ENCODE data around the gene PPP1R7.

Gene PPP1R7

GRCh38 chr2:241199286-241199685 lies 49.0 kb downstream of the PPP1R7 start:
- no peaks in the 10 kb centered on the region for H3K4me1 ChIP-seq (ENCODE audit: control insufficient read depth, insufficient read depth, low read length)
- no peak overlapping the region for H3K27ac ChIP-seq (ENCODE audit: extremely low read depth, low read depth, low read length)
- ChIA-PET POLR2A (no interaction called here), CTCF (no interaction called here)
- H3K4me3 ChIP-seq (ENCODE audit: low read depth, low read length), result no peak overlapping the region
- H3K9me3 ChIP-seq (ENCODE audit: control insufficient read depth, insufficient read depth, low read depth, low read length), result no peaks in the 10 kb centered on the region
- TF ChIP-seq GLIS1 (tag by site-specific recombination; IDR thresholded peaks at IDR 0.05) (0 out of 2 replicates have a peak, but pooled peaks have one; percentile 8), ZNF768 (tag by site-specific recombination; IDR thresholded peaks at IDR 0.05) (no peak), ZNF211 (tag by site-specific recombination; IDR thresholded peaks at IDR 0.05; ENCODE audit: low read depth) (no peak), ZIC2 (tag by site-specific recombination; IDR thresholded peaks at IDR 0.05) (peak; percentile 44; the same call in 1 of the 2 replicates), ZNF140 (tag by site-specific recombination; IDR thresholded peaks at IDR 0.05) (no peak), ZSCAN30 (tag by site-specific recombination; IDR thresholded peaks at IDR 0.05) (no peak), ZNF112 (tag by site-specific recombination; IDR thresholded peaks at IDR 0.05) (no peak)
- H3K36me3 ChIP-seq (ENCODE audit: control insufficient read depth in 2 of 2, insufficient read depth in 1 of 2, low read length in 2 of 2), result no peaks in the 10 kb centered on the region

GRCh38 chr2:241199897-241200821 lies 49.9 kb downstream of the PPP1R7 start:
- no peak for TF ChIP-seq SCRT2 (tag by site-specific recombination; IDR thresholded peaks at IDR 0.05)
- no peak for TF ChIP-seq ZNF639 (tag by site-specific recombination; IDR thresholded peaks at IDR 0.05)
- no peak for TF ChIP-seq KLF10 (tag by site-specific recombination; IDR thresholded peaks at IDR 0.05)
- no peaks in the 10 kb centered on the region for H3K36me3 ChIP-seq (ENCODE audit: control insufficient read depth in 2 of 2, insufficient read depth in 1 of 2, low read length in 2 of 2)
- H3K9me3 ChIP-seq (ENCODE audit: control insufficient read depth, insufficient read depth, low read depth, low read length), result no peaks in the 10 kb centered on the region
- ChIA-PET POLR2A (no interaction called here), CTCF (no interaction called here)
- H3K27ac ChIP-seq (ENCODE audit: extremely low read depth, low read depth, low read length), result no peak overlapping the region
- no peaks in the 10 kb centered on the region for H3K4me1 ChIP-seq (ENCODE audit: control insufficient read depth, insufficient read depth, low read length)
- H3K4me3 ChIP-seq (ENCODE audit: low read depth, low read length), result no peak overlapping the region

DNA sequence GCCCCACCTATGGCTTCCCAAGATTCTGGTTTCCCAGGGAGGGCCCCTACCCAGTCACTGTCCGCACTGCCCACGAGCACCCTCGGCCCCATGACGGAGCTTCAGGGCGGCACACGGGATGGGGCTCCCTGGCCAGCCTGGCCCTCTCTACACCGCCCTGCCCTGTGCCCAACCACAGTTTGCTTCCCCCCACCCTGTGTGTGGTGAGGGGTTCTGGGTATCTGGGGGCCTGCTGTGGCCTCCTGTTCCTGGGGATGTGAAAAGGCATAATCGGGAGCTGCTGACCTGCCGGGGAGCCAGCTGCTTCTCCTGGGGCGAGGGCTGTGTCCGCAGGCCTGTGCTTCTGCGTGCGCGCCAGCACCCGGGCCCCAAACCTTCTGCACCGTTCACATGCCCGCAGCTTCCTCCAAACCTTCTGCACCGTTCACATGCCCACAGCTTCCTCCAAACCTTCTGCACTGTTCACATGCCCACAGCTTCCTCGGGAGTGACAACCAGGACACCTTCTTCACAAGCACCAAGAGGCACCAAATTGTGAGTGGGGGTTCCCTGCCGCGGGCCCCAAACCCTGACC lies 50.6 kb downstream of the PPP1R7 start:
- Histone ChIP-seq H3K4me3 (ENCODE audit: low read depth, low read length) (no peak overlapping the region), H3K36me3 (ENCODE audit: control insufficient read depth in 2 of 2, insufficient read depth in 1 of 2, low read length in 2 of 2) (no peaks in the 10 kb centered on the region), H3K4me1 (ENCODE audit: control insufficient read depth, insufficient read depth, low read length) (no peaks in the 10 kb centered on the region), H3K27ac (ENCODE audit: extremely low read depth, low read depth, low read length) (no peak overlapping the region), H3K9me3 (ENCODE audit: control insufficient read depth, insufficient read depth, low read depth, low read length) (no peaks in the 10 kb centered on the region)
- TF ChIP-seq ZNF274 (IDR thresholded peaks at IDR 0.05; ENCODE audit: low read length) (no peak), ZNF274 (tag by site-specific recombination; IDR thresholded peaks at IDR 0.05; ENCODE audit: borderline replicate concordance) (no peak), ZNF585B (tag by site-specific recombination; IDR thresholded peaks at IDR 0.05) (no peak), SETDB1 (IDR thresholded peaks at IDR 0.05; ENCODE audit: insufficient read length, low read length) (no peak), ZNF140 (tag by site-specific recombination; IDR thresholded peaks at IDR 0.05) (no peak), ZBTB26 (tag by site-specific recombination; optimal IDR thresholded peaks at IDR 0.05) (no peak)
- CTCF ChIA-PET, result no interaction called here
- POLR2A ChIA-PET, result no interaction called here
